Measurements from ENCODE around the gene NINL.

- TF ChIP-seq POLR2A (IDR thresholded peaks at IDR 0.05) (no peak), CTCF (IDR thresholded peaks at IDR 0.05) (no peak)
Observed at GRCh38 chr20:25534845-25535244, 50.5 kb downstream of the NINL start.
